ENCODE results near the gene AJM1. TPM values are rescaled to one million over a fixed set of nuclear protein-coding genes. Genes with fewer than 3 reads are reported as not detected.

The AJM1 gene
- total RNA-seq, 1 experiment from 2014 or later = 1.9 TPM

DNA sequence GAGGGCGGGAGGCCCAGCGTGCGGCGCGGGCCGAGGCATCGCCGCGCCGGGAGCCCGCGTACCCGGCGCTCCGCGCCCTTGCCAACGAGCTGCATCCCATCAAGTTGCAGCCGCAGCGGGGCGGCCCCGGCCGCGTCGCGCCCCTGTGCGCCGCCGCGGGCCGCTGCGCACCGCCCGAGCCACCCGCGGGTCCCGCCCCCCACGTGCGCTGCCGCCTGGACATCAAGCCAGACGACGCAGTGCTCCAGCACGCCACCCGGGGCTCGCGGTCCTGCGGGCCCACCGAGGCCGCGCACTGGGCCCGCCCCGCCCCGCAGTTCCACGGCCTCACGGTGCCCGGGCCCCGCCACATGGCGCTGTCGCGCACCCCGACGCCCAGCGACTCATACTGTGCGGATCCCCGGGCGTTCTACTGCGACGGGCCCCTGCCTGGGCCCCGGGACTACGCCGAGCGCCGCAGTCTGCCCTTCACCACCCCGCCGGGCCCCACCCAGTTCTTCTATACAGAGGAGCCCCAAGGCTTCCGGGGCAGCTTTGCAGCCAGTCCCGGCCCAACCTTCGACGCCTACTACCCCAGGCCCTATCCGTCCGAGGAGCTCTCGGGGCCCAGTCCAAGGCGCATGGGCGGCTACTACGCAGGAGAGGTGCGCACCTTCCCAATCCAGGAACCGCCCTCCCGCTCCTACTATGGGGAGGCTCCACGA, 2.6 kb downstream of the AJM1 start:
- no peak overlapping the region for H2AFZ ChIP-seq (ENCODE audit: low read length)
- peaks cover 3% of the 10 kb centered on the region; the same call in 1 of the 2 replicates for H4K20me1 ChIP-seq (ENCODE audit: insufficient read depth, low read depth, low read length)
- no peaks in the 10 kb centered on the region for H3K9me2 ChIP-seq (replicated peaks; ENCODE audit: insufficient read depth, low read length)
- H3K9me3 ChIP-seq (ENCODE audit: low read length) = no peaks in the 10 kb centered on the region
- no peak overlapping the region for H3K4me2 ChIP-seq (ENCODE audit: low read depth, low read length, poor library complexity, severe bottlenecking)
- H3K4me3 ChIP-seq (ENCODE audit: low read length) = no peak overlapping the region
- no peaks in the 10 kb centered on the region for H3K27me3 ChIP-seq (ENCODE audit: low read length)
- no peak for DNase-seq
- peaks cover 38% of the 10 kb centered on the region for H3K4me1 ChIP-seq (ENCODE audit: low read length)
- H3K36me3 ChIP-seq (ENCODE audit: insufficient read depth, low read length) = no peaks in the 10 kb centered on the region
- no peak overlapping the region for H3K9ac ChIP-seq (ENCODE audit: low read length)
- no peak overlapping the region for H3K27ac ChIP-seq (ENCODE audit: low read length)
- no peaks in the 10 kb centered on the region for H3K79me2 ChIP-seq (ENCODE audit: low read length)

DNA sequence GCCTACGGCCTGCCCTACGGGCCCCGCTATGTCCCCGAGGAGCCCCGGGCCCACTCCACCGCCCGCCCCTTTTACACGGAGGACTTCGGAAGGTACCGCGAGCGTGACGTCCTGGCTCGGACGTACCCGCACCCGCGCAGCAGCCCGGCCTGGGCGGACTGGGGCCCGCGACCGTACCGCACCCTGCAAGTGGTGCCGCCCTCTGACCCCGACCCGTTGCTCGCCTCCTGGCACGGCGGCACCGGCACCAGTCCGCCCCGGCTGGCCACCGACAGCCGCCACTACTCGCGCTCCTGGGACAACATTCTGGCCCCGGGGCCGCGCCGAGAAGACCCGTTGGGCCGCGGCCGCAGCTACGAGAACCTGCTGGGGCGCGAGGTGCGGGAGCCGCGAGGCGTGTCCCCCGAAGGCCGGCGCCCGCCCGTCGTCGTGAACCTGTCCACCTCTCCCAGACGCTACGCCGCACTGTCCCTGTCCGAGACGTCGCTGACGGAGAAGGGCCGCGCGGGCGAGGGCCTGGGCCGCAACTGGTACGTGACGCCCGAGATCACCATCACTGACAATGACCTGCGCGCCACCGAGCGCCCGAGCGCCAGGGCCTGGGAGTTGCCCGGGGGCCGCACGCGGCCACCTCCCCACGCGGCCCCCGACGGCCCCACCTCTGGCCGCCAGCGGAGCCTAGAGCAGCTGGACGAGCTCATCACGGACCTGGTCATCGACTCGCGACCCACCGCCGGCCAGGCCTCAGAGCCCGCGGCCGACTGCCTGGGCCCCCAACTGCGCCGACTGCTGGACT, 3.4 kb downstream of the AJM1 start:
- H3K27ac ChIP-seq (ENCODE audit: low read length) = no peak overlapping the region
- H3K4me3 ChIP-seq (ENCODE audit: low read length) = no peak overlapping the region
- DNase-seq = no peak
- H3K4me1 ChIP-seq (ENCODE audit: low read length) = peaks cover 42% of the 10 kb centered on the region
- no peaks in the 10 kb centered on the region for H3K9me3 ChIP-seq (ENCODE audit: low read length)
- H3K9ac ChIP-seq (ENCODE audit: low read length) = no peak overlapping the region
- H3K79me2 ChIP-seq (ENCODE audit: low read length) = no peaks in the 10 kb centered on the region
- H2AFZ ChIP-seq (ENCODE audit: low read length) = no peak overlapping the region
- no peaks in the 10 kb centered on the region for H3K27me3 ChIP-seq (ENCODE audit: low read length)
- H3K36me3 ChIP-seq (ENCODE audit: insufficient read depth, low read length) = peaks cover under 1% of the 10 kb centered on the region; the same call in 1 of the 2 replicates
- H3K9me2 ChIP-seq (replicated peaks; ENCODE audit: insufficient read depth, low read length) = no peaks in the 10 kb centered on the region
- H3K4me2 ChIP-seq (ENCODE audit: low read depth, low read length, poor library complexity, severe bottlenecking) = no peak overlapping the region
- peaks cover 11% of the 10 kb centered on the region for H4K20me1 ChIP-seq (ENCODE audit: insufficient read depth, low read depth, low read length)

DNA sequence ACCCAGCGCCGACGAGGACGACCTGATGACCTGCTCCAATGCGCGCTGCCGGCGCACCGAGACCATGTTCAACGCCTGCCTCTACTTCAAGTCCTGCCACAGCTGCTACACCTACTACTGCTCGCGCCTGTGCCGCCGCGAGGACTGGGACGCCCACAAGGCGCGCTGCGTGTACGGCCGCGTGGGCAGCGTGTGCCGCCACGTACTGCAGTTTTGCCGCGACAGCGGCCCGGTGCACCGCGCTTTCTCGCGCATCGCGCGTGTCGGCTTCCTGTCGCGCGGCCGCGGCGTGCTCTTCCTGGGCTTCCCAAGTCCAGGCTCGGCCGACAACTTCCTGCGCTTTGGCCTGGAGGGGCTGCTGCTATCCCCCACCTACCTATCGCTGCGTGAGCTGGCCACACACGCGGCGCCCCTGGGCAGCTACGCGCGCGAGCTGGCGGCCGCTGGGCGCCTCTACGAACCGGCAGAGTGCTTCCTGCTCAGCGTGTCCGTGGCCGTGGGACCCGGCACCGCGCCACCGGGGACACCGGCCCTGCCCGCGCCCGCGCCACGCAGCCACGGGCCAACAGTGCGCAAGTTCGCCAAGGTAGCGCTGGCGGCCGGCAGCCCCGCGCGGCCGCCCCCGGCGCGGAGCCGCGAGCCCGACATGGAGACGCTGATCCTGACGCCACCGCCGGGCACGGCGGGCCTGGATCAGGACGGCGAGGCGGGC, 4.3 kb downstream of the AJM1 start:
- H3K9me2 ChIP-seq (replicated peaks; ENCODE audit: insufficient read depth, low read length) = no peaks in the 10 kb centered on the region
- H4K20me1 ChIP-seq (ENCODE audit: insufficient read depth, low read depth, low read length) = peaks cover 13% of the 10 kb centered on the region
- no peaks in the 10 kb centered on the region for H3K27me3 ChIP-seq (ENCODE audit: low read length)
- H3K79me2 ChIP-seq (ENCODE audit: low read length) = no peaks in the 10 kb centered on the region
- no peak overlapping the region for H3K27ac ChIP-seq (ENCODE audit: low read length)
- no peaks in the 10 kb centered on the region for H3K9me3 ChIP-seq (ENCODE audit: low read length)
- H2AFZ ChIP-seq (ENCODE audit: low read length) = no peak overlapping the region
- no peak overlapping the region for H3K9ac ChIP-seq (ENCODE audit: low read length)
- DNase-seq = no peak
- no peak overlapping the region for H3K4me3 ChIP-seq (ENCODE audit: low read length)
- H3K4me2 ChIP-seq (ENCODE audit: low read depth, low read length, poor library complexity, severe bottlenecking) = no peak overlapping the region
- peaks cover 3% of the 10 kb centered on the region; the same call in 1 of the 2 replicates for H3K36me3 ChIP-seq (ENCODE audit: insufficient read depth, low read length)
- peaks cover 33% of the 10 kb centered on the region for H3K4me1 ChIP-seq (ENCODE audit: low read length)

DNA sequence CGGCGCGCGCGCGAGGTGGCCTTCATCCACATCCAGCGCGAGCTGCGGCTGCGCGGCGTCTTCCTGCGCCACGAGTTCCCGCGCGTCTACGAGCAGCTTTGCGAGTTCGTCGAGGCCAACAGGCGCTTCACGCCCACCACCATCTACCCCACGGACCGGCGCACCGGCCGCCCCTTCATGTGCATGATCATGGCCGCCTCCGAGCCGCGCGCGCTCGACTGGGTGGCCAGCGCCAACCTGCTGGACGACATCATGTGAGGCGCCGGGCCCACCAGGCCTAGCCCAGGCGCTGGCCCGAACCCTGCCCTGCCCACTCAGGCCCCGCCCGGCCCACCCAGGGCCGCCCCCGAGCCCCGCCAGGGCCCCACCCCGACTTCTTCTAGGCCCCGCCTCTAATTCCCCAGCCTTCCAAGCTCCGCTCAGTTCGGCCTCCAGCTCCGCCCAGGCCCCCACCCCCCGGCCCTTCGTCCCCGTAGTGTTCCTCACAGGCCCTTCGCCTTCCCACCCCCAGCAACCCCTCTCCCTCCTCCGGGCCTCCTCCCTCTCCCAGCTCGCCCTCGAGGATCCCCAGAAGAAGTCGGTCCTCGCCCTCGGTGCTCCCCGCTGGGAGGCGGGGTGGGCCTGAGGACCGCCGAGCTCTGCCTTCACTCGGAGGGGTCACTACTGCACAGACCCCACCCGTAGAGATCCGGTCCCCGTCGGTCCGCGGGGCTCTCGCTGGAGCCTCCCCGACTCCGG, 5.0 kb downstream of the AJM1 start:
- Histone ChIP-seq H4K20me1 (ENCODE audit: insufficient read depth, low read depth, low read length) (peaks cover 13% of the 10 kb centered on the region), H3K27me3 (ENCODE audit: low read length) (no peaks in the 10 kb centered on the region), H3K9ac (ENCODE audit: low read length) (peak overlapping the region; percentile 73), H3K4me3 (ENCODE audit: low read length) (peak overlapping the region; percentile 79), H3K79me2 (ENCODE audit: low read length) (no peaks in the 10 kb centered on the region), H3K4me2 (ENCODE audit: low read depth, low read length, poor library complexity, severe bottlenecking) (peak overlapping the region; percentile 74), H3K36me3 (ENCODE audit: insufficient read depth, low read length) (peaks cover 3% of the 10 kb centered on the region; the same call in 1 of the 2 replicates), H3K9me2 (replicated peaks; ENCODE audit: insufficient read depth, low read length) (no peaks in the 10 kb centered on the region), H3K9me3 (ENCODE audit: low read length) (no peaks in the 10 kb centered on the region), H3K4me1 (ENCODE audit: low read length) (peaks cover 27% of the 10 kb centered on the region), H3K27ac (ENCODE audit: low read length) (peak overlapping the region; percentile 63), H2AFZ (ENCODE audit: low read length) (no peak overlapping the region)
- peak; percentile 82 for DNase-seq

DNA sequence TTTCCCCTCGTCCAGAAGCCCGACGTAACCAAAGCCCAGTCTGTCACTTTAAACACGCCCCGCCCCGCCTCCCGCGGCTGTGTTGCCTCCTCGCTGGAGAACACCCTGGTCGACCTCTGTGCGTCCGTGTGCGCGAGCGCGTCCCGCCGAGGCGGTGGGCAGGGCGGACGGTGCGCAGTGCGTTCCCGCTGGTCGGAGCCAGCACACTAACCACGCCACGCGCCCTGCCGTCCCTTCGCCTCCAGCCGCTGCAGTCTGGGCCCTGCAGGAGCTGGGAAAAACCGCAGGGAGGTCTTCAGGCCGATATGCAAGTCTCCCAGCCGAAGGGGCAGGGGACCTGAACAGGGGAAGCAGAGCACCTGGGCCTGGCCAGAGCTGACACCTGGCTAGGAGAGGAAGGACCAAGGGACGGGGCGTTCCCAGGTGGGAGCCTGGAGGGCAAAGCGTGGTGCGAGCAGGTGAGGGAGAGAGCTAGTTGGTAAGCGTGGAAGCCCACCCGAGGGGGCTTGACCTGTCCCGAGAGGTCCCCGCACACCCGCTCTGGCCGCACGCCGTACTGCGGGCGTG, 5.6 kb downstream of the AJM1 start:
- Histone ChIP-seq H3K36me3 (ENCODE audit: insufficient read depth, low read length) (peaks cover 3% of the 10 kb centered on the region; the same call in 1 of the 2 replicates), H3K79me2 (ENCODE audit: low read length) (no peaks in the 10 kb centered on the region), H3K27me3 (ENCODE audit: low read length) (no peaks in the 10 kb centered on the region), H3K4me1 (ENCODE audit: low read length) (peaks cover 23% of the 10 kb centered on the region), H3K4me3 (ENCODE audit: low read length) (peak overlapping the region; percentile 79), H3K4me2 (ENCODE audit: low read depth, low read length, poor library complexity, severe bottlenecking) (peak overlapping the region; percentile 74), H4K20me1 (ENCODE audit: insufficient read depth, low read depth, low read length) (peaks cover 13% of the 10 kb centered on the region), H3K9me2 (replicated peaks; ENCODE audit: insufficient read depth, low read length) (no peaks in the 10 kb centered on the region), H2AFZ (ENCODE audit: low read length) (no peak overlapping the region), H3K9ac (ENCODE audit: low read length) (peak overlapping the region; percentile 73), H3K9me3 (ENCODE audit: low read length) (no peaks in the 10 kb centered on the region), H3K27ac (ENCODE audit: low read length) (peak overlapping the region; percentile 63)
- peak; percentile 94 for DNase-seq

DNA sequence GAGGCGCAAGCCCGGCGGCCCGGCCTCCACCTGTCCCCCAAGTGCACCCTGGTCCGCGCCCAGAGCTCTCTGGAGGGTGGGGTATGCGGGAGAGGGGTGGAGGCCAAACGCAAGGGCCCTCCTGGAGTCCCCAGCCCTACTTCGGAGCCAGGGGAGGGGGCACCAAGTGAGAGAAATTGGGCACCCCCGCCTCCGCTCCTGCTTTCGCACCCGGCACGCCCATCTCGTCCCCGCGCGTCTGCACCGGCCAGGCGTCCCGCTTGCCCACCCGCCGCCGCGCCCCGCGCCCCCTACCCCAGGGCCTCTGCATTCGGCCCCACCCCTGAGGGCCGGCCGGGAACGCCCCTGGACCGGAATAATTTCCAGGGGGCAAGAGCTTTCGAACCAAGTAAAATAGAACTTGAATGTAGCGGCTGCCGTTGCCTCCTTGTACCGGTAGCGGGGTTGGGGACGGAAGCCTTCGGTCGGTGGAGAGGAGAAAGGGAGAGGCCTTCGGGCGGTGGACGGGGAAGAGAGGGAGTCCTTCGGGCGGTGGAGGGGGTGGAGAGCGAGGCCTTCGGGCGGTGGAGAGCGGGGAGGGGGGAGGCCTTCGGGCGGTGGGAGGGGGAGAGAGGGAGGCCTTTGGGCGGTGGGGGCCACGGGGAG, 6.2 kb downstream of the AJM1 start:
- H3K4me3 ChIP-seq (ENCODE audit: low read length) = peak overlapping the region; percentile 79
- H3K9ac ChIP-seq (ENCODE audit: low read length) = peak overlapping the region; percentile 73
- peaks cover 13% of the 10 kb centered on the region for H4K20me1 ChIP-seq (ENCODE audit: insufficient read depth, low read depth, low read length)
- H3K9me2 ChIP-seq (replicated peaks; ENCODE audit: insufficient read depth, low read length) = no peaks in the 10 kb centered on the region
- DNase-seq = peak; percentile 80
- peak overlapping the region; percentile 74 for H3K4me2 ChIP-seq (ENCODE audit: low read depth, low read length, poor library complexity, severe bottlenecking)
- H3K4me1 ChIP-seq (ENCODE audit: low read length) = peaks cover 17% of the 10 kb centered on the region
- H3K27ac ChIP-seq (ENCODE audit: low read length) = peak overlapping the region; percentile 63
- no peaks in the 10 kb centered on the region for H3K79me2 ChIP-seq (ENCODE audit: low read length)
- no peak overlapping the region for H2AFZ ChIP-seq (ENCODE audit: low read length)
- no peaks in the 10 kb centered on the region for H3K9me3 ChIP-seq (ENCODE audit: low read length)
- no peaks in the 10 kb centered on the region for H3K27me3 ChIP-seq (ENCODE audit: low read length)
- H3K36me3 ChIP-seq (ENCODE audit: insufficient read depth, low read length) = peaks cover 3% of the 10 kb centered on the region; the same call in 1 of the 2 replicates

All from Karpas-422 (cell line).